Thoracic aorta (tissue), 2 donors: ENCODE data around the gene OLFM1. TPM values are rescaled to one million over a fixed set of nuclear protein-coding genes. Genes with fewer than 3 reads are reported as not detected.

ENCODE experiments used
- ATAC-seq: fragments of 150-250 bp; one replicate; pipeline ENCODE4 v1.8.0; 2017; ENCODE audit warnings: low read depth; ENCODE audit not compliant: insufficient number of reproducible peaks, low FRiP score
- DNase-seq: peaks from one replicate; pipeline ENCODE4 v3.0.0-alpha.2; 2020; ENCODE audit warnings: low spot score
- H3K27ac ChIP-seq, 2 donors: fragments of 200-600 bp; sonication (generic); 1 replicate in 1 of 2; 2 replicates in 1 of 2; pipeline ENCODE4 v1.5.1; 2016; ENCODE audit warnings: mild to moderate bottlenecking in 2 of 2, moderate library complexity in 2 of 2
- H3K27me3 ChIP-seq: fragments of 200-600 bp; sonication (generic); replicated peaks from 2 replicates; pipeline ENCODE4 v1.6.0; 2016; ENCODE audit warnings: mild to moderate bottlenecking; ENCODE audit not compliant: insufficient read depth
- H3K36me3 ChIP-seq: fragments of 200-600 bp; sonication (generic); one replicate; pipeline ENCODE4 v1.5.1; 2016
- H3K4me1 ChIP-seq, 2 donors: fragments of 200-600 bp; sonication (generic); 1 replicate in 1 of 2; 2 replicates in 1 of 2; pipeline versions ENCODE4 v1.5.1 to v1.6.0; 2016; ENCODE audit warnings: low read depth in 2 of 2, mild to moderate bottlenecking in 1 of 2; ENCODE audit not compliant: control insufficient read depth in 1 of 2
- H3K4me3 ChIP-seq: fragments of 200-600 bp; sonication (generic); 2 replicates; pipeline ENCODE4 v1.5.1; 2016; ENCODE audit warnings: mild to moderate bottlenecking
- H3K9me3 ChIP-seq: fragments of 200-600 bp; sonication (generic); 2 replicates; pipeline ENCODE4 v1.5.1; 2016
- CTCF ChIP-seq: fragments of 200-600 bp; sonication (generic); IDR thresholded peaks from one replicate; pipeline ENCODE4 v1.5.1; 2019; ENCODE audit warnings: antibody characterized with exemption
- total RNA-seq, 2 donors: library from RNA; depleted of rRNA; stranded (reverse); fragments of >200 nt; gene quantifications; one replicate each; pipeline versions ENCODE4 v1.1.0 to v1.2.3, GENCODE V29; 2016

Gene OLFM1
- total RNA-seq, 2 donors from 2014 or later, result 14.5 to 24.5 TPM

- ATAC-seq, result no peak
- H3K36me3 ChIP-seq, result no peaks in the 10 kb centered on the region
- H3K4me1 ChIP-seq, result no peaks in the 10 kb centered on the region
- TF ChIP-seq CTCF, result no peak
- no peaks in the 10 kb centered on the region for H3K27me3 ChIP-seq
- no peaks in the 10 kb centered on the region for H3K9me3 ChIP-seq
- H3K27ac ChIP-seq, result no peak overlapping the region
- no peak overlapping the region for H3K4me3 ChIP-seq
- DNase-seq, result no peak
Observed at GRCh38 chr9:135152614-135153334, 65.3 kb downstream of the OLFM1 start.

- H3K4me3 ChIP-seq, result no peak overlapping the region
- no peaks in the 10 kb centered on the region for H3K36me3 ChIP-seq
- TF ChIP-seq CTCF, result no peak
- no peaks in the 10 kb centered on the region for H3K27me3 ChIP-seq
- DNase-seq (no peak), ATAC-seq (no peak)
- no peak overlapping the region for H3K27ac ChIP-seq
- H3K4me1 ChIP-seq, result no peaks in the 10 kb centered on the region
- no peaks in the 10 kb centered on the region for H3K9me3 ChIP-seq
Observed at GRCh38 chr9:135154050-135154615, 66.7 kb downstream of the OLFM1 start.

GRCh38 chr9:135155396-135155795, 67.9 kb downstream of the OLFM1 start:
- Histone ChIP-seq H3K9me3 (no peaks in the 10 kb centered on the region), H3K36me3 (no peaks in the 10 kb centered on the region), H3K4me3 (no peak overlapping the region), H3K27me3 (no peaks in the 10 kb centered on the region), H3K4me1 (no peaks in the 10 kb centered on the region), H3K27ac (no peak overlapping the region)
- no peak for DNase-seq
- no peak for ATAC-seq
- no peak for TF ChIP-seq CTCF

GRCh38 chr9:135156525-135157510, 69.3 kb downstream of the OLFM1 start:
- ATAC-seq, result no peak
- Histone ChIP-seq H3K4me3 (no peak overlapping the region), H3K36me3 (no peaks in the 10 kb centered on the region), H3K9me3 (no peaks in the 10 kb centered on the region), H3K27me3 (no peaks in the 10 kb centered on the region), H3K27ac (no peak overlapping the region), H3K4me1 (no peaks in the 10 kb centered on the region)
- TF ChIP-seq CTCF, result no peak
- no peak for DNase-seq
